ENCODE measurements around the gene TMPRSS13.

GRCh38 chr11:117930668-117931330 lies 1.6 kb upstream of the TMPRSS13 start:
- TF ChIP-seq CTCF (IDR thresholded peaks at IDR 0.05 in 8 of 11, conservative IDR thresholded peaks at IDR 0.05 in 3 of 11) (no peak), POLR2AphosphoS5 (IDR thresholded peaks at IDR 0.05) (no peak)

All from spleen (tissue), 7 donors.